ENCODE measurements around the gene CYB5R2. TPM values are rescaled to one million over a fixed set of nuclear protein-coding genes. Genes with fewer than 3 reads are reported as not detected.

The CYB5R2 gene
- total RNA-seq, 1 donor from 2014 or later = 5.7 TPM

GRCh38 chr11:7617032-7617431, 56.3 kb downstream of the CYB5R2 start:
- peaks cover 47% of the 10 kb centered on the region for H3K36me3 Mint-ChIP-seq (ENCODE audit: unreplicated experiment)

More at GRCh38 chr11:7617032-7617431, 56.3 kb downstream of the CYB5R2 start:
- Mint-ChIP-seq H3K4me3 (ENCODE audit: unreplicated experiment) (no peak overlapping the region), H3K9me3 (ENCODE audit: unreplicated experiment) (no peaks in the 10 kb centered on the region), H3K27ac (ENCODE audit: unreplicated experiment) (no peak overlapping the region), H3K4me1 (ENCODE audit: unreplicated experiment) (peaks cover 16% of the 10 kb centered on the region), H3K27me3 (ENCODE audit: unreplicated experiment) (no peaks in the 10 kb centered on the region)
- DNase-seq (ENCODE audit: extremely low spot score, unreplicated experiment) = no peak
- TF ChIP-seq, protein P1, sequence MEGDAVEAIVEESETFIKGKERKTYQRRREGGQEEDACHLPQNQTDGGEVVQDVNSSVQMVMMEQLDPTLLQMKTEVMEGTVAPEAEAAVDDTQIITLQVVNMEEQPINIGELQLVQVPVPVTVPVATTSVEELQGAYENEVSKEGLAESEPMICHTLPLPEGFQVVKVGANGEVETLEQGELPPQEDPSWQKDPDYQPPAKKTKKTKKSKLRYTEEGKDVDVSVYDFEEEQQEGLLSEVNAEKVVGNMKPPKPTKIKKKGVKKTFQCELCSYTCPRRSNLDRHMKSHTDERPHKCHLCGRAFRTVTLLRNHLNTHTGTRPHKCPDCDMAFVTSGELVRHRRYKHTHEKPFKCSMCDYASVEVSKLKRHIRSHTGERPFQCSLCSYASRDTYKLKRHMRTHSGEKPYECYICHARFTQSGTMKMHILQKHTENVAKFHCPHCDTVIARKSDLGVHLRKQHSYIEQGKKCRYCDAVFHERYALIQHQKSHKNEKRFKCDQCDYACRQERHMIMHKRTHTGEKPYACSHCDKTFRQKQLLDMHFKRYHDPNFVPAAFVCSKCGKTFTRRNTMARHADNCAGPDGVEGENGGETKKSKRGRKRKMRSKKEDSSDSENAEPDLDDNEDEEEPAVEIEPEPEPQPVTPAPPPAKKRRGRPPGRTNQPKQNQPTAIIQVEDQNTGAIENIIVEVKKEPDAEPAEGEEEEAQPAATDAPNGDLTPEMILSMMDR (IDR thresholded peaks at IDR 0.05) = no peak

Other genes starting within 250 kb of the CYB5R2 start
- 59.7 and 66.6 TPM in 2 replicates for gene OLFML1, start 188.0 kb downstream of the CYB5R2 start, total RNA-seq
- gene PPFIBP2, start 159.5 kb downstream of the CYB5R2 start, total RNA-seq = 72.6 and 74.1 TPM in 2 replicates
- not detected in 2 replicates for gene OVCH2, start 33.0 kb upstream of the CYB5R2 start, total RNA-seq
- gene OR5P2, start 123.4 kb upstream of the CYB5R2 start, total RNA-seq = not detected in 2 replicates
- not detected in 2 replicates for gene OR5P3, start 157.3 kb upstream of the CYB5R2 start, total RNA-seq